T-helper 2 cell treated with Interferon-gamma antibody and Interleukin-4, amounts not matched to agents 100 ng/mL and 5 ng/mL, for 36 hours (primary cell): ENCODE measurements around the gene KLK7. TPM values are rescaled to one million over a fixed set of nuclear protein-coding genes. Genes with fewer than 3 reads are reported as not detected.
"Not testable (repeated sequence)": the region's sequence is repeated elsewhere in the genome, so short reads cannot be mapped to it uniquely, and the experiment has no call there.

ENCODE experiments used
- intact Hi-C: fragments of 100-400 bp; cut with micrococcal nuclease; formaldehyde crosslinking; loops from one replicate; pipeline ENCODE4 v1.15.1; 2023
- total RNA-seq: library from RNA; stranded (reverse); gene quantifications from 2 replicates; pipeline ENCODE4 v1.2.3, GENCODE V29; 2022

The KLK7 gene
- total RNA-seq, 1 donor from 2014 or later: not detected

- intact Hi-C loops: no loop called here
Measured at GRCh38 chr19:50978772-50979390, 4.8 kb downstream of the KLK7 start.

DNA sequence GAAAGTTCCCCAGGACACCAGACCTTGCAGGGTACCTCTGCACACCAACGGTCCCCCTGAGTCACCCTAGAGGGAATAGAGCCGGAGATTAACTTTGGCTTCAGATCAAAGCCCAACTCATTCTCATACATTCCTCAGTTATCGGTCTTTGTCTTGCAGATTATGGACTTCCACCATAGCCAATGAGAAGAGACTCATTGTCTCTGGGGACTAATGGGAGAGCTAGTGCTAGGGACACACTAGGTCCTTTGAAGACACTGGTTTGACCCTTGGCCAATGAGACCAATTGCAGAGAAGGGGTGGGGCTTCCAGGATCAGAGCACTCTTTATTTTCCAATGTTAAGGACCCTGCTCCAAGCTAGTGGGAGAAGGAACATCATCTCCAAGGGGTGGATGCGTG lies 6.1 kb downstream of the KLK7 start:
- intact Hi-C loops: no loop called here

GRCh38 chr19:50975766-50976165 lies 8.0 kb downstream of the KLK7 start:
- intact Hi-C loops: no loop called here

- intact Hi-C loops: no loop called here
Measured at GRCh38 chr19:50974702-50975556, 8.8 kb downstream of the KLK7 start.

DNA sequence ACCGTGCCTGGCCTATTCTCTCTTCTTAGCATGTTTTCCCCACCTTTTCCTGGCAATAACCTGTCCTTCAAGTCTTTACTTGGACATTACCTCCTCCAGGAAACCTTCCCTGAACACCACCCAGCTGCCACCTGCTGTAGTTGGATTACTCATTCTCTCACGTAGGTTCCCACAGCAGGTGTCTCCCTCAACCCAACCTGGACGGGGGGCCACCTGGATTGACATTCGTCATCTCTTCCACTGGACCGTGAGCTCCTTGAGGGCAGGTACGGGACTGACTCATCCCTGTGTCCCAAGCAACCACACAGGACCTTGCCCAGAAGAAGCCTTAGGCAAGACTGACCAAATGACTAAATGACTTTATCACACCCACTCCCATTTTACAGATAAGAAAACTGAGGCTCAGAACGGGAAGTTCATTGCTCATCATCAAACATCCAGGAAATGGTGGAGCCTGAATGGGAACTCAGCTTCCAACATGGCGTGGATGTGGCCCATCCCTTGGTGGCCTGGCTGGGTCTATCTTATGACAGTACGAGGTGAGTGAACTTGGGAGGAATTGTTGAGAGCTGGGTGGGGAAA lies 10.8 kb downstream of the KLK7 start:
- intact Hi-C loops: no loop called here

DNA sequence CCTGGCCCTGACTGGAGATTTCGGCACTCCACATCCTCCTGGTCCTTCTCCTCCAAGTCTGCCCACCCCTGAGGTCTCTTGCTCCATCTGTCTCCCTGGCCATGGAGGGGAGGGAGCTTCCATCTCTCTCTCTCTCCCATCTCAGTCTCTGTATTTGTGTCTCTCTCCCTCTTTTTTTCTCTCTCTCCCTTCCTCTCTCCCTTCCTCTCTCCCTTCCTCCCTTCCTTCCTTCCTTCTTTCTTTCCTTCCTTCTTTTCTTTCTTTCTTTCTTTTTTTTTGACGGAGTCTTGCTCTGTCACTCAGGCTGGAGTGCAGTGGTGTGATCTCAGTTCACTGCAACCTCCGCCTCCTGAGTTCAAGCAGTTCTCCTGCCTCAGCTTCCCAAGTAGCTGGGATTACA lies 13.9 kb downstream of the KLK7 start:
- intact Hi-C loops: not testable (repeated sequence)

- intact Hi-C loops: no loop called here
Measured at GRCh38 chr19:50969413-50969760, 14.3 kb downstream of the KLK7 start, which contains the start of gene KLK6. Gene KLK6, minus strand, starts transcription at chr19:50969591. Its CDS starts 1,487 bp downstream, at chr19:50968104.

DNA sequence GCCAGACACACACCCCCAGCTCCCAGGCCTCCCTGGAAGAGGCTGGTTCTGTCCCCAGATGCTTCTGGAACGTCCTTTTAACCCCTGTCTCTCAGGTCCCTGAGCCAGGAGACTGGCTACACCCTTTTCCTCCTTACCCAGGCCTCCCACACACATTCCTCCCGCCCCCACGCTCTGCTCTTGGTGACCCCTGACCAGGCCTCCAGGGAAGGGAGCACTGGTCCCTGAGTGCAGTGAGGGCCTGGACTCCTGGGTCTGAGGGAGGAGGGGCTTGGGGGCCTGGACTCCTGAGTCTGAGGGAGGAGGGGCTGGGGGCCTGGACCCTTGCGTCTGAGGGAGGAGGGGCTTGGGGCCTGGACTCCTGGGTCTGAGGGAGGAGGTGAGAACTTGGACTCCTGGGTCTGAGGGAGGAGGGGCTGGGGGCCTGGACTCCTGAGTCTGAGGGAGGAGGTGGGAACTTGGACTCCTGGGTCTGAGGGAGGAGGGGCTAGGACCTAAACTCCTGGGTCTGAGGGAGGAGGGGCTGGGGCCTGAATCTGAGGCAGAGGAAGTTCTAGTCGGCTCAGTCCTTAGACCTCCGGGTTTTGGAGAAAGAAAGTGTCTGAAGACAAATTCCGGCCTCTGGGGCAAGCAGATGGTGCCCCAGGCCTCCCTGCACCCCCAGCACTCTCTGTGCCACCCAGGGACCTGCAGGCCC lies 14.9 kb downstream of the KLK7 start:
- intact Hi-C loops: no loop called here

DNA sequence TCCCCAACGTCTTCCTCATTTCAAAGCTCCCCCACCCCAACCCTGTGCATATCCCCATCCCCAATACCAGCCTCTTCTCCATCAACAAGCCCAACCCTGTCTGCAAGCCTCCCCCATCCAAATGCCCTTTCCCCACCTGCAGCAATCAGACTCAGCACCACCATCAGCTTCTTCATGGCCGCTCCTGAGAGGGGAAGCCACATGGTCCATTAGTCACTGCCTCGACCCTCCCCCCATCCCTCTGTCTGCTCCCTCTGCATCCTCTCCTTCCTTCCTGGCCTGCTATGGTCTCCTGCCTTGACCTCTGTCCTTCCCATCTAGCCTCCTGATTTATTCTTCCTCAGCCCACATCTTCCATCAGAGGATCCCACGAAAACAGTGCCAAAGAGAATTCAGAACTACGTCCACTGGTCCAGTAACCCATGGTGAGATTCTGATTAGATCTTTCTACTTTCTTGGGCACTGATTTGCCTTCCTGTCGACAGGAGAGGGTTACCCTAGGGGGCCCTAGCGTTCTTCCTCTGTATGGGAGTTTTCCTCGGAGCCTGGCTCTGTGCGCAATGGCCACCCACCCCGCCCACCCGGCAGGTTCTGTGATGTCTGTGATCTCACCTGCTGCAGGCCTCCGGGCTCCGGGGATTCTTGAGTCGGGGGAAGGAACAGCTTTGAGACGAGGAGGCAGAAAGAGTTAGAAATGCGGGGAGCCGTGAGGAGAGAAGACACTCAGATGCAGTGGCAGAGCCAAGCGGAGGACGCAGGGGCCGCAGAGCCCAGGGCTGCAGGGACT lies 15.6 kb downstream of the KLK7 start:
- intact Hi-C loops: no loop called here

DNA sequence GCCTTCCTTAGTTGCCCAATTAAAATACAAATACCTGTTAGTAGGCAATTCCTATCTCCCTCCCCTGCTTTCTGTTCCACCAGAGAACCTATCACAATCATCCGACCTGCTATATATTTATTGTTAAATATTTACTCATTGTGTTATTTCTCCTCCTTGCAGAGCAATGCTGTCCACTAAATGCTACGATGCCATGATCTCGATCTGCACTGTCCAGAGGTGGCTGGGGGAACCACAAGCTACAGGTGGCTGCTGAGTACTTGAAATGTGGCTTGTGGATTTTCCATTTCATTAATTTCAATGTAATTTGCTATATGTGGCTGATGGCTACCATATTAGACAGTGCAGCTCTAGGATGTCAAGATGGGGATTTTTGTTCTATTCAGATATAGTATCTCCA lies 19.5 kb downstream of the KLK7 start:
- intact Hi-C loops: no loop called here

DNA sequence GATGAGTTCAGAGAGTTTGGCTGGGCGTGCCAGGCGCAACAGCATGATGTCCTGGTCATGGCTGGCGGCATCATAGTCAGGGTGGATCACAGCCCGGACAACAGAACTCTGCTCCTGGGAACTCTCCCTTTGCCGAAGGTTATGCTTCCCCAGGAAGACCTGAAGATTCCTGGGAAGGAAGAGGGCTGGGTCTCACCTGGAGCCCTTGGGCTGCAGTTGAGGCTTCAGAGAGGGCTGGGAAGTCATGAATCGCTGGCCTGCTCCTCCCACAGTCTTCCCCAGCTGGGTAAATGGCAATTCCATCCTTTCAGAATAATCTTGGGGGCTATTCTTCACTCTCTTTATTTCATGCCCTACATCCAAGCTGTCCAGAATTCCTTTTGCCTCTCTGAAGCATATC lies 20.3 kb downstream of the KLK7 start:
- intact Hi-C loops: no loop called here

- intact Hi-C loops: no loop called here
Measured at GRCh38 chr19:50962245-50962644, 21.5 kb downstream of the KLK7 start.

GRCh38 chr19:50959731-50960500 lies 23.8 kb downstream of the KLK7 start:
- intact Hi-C loops: no loop called here

GRCh38 chr19:50957587-50957986 lies 26.1 kb downstream of the KLK7 start:
- intact Hi-C loops: no loop called here

GRCh38 chr19:50952910-50953309 lies 30.8 kb downstream of the KLK7 start, which contains the start of gene KLK5:
Gene KLK5, minus strand, starts transcription at chr19:50953038. Its CDS starts 381 bp downstream, at chr19:50952657.
- intact Hi-C loops: no loop called here

DNA sequence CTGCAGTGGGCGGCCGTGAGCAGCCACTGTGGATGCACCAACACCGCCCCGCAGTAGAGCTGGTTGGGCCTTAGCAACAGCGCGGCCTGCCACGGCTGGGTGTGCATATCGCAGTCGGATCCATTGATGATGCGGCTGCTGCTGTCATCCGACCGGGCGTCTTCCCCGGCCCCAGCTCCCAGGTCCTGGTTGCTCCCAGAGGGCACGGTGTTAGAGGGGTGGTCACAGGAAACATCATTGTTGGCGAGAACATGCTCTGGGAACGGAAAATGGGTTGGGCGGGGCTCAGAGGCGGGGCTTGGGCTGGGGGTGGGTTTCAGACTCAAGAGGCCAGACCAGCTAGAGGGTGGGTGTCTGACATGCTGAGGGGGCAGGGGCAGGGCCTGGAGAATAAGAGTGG lies 33.9 kb downstream of the KLK7 start:
- intact Hi-C loops: no loop called here

DNA sequence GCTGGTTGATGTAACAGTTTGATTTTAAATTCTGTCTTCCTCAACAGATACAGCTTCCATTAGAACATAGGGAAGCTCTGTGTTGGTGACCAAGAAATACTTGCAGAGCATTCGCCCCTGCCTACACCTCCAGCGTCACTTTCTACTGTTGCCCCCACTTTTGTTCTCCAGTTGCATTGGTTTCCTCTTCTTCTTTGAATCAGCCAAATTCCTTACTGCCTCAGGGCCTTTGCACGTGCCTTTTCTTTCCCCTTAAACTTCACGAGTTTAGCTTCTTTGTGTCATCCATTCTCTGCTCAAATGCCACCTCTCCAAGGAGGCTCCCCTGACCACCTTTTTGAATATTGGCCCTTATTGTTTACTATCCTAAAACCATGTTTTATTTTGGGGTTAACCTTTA lies 36.6 kb downstream of the KLK7 start:
- intact Hi-C loops: no loop called here

- intact Hi-C loops: no loop called here
Measured at GRCh38 chr19:50944795-50945194, 38.9 kb downstream of the KLK7 start.

- intact Hi-C loops: no loop called here
Measured at GRCh38 chr19:50943074-50943828, 40.5 kb downstream of the KLK7 start.

GRCh38 chr19:50939596-50939995 lies 44.1 kb downstream of the KLK7 start:
- intact Hi-C loops: no loop called here
